K562 (cell line): Measurements from ENCODE around the gene MBOAT7. TPM values are rescaled to one million over a fixed set of nuclear protein-coding genes. Genes with fewer than 3 reads are reported as not detected.

Experiments used
- CEBPG ChIP-seq, 3 experiments: fragments of 200-800 bp in 1 of 3; sonication (Bioruptor generic) in 1 of 3; sonication (generic) in 1 of 3; formaldehyde crosslinking in 1 of 3; IDR thresholded peaks in 2 of 3; conservative IDR thresholded peaks in 1 of 3; 2 replicates each; pipeline versions ENCODE4 v1.6.1 to v1.8.0; 2016 to 2022; ENCODE audit warnings: missing compliant biosample characterization in 2 of 3, missing genetic modification characterization in 2 of 3, mild to moderate bottlenecking in 1 of 3, missing genetic modification reagents in 1 of 3
- DIDO1 ChIP-seq: fragments of 450-650 bp; IDR thresholded peaks from 2 replicates; pipeline ENCODE4 v1.6.1; 2016; ENCODE audit warnings: low read depth, missing biosample characterization, missing genetic modification characterization
- DPF2 ChIP-seq: fragments of 450-650 bp; IDR thresholded peaks from 2 replicates; pipeline ENCODE4 v1.6.1; 2016
- FIP1L1 ChIP-seq: fragments of 200-400 bp; formaldehyde crosslinking; IDR thresholded peaks from 2 replicates; pipeline ENCODE4 v1.6.1; 2018; ENCODE audit warnings: mild to moderate bottlenecking, low read depth, low read length; ENCODE audit not compliant: poor library complexity, severe bottlenecking
- HDAC2 ChIP-seq: fragments of 450-650 bp; IDR thresholded peaks from 2 replicates; pipeline ENCODE4 v1.6.1; 2016; ENCODE audit warnings: mild to moderate bottlenecking
- MAZ ChIP-seq, 2 experiments: fragments of 450-650 bp in 1 of 2; sonication (generic) in 1 of 2; formaldehyde crosslinking; IDR thresholded peaks in 1 of 2; conservative IDR thresholded peaks in 1 of 2; 2 replicates each; pipeline versions ENCODE4 v1.4.0 to v1.5.0; 2020; ENCODE audit warnings: mild to moderate bottlenecking in 1 of 2, missing genetic modification reagents in 1 of 2
- MCM2 ChIP-seq: fragments of 450-650 bp; IDR thresholded peaks from 2 replicates; pipeline ENCODE4 v1.6.1; 2017; ENCODE audit warnings: low read depth, mild to moderate bottlenecking
- NONO ChIP-seq, 2 experiments: fragments of 200-400 bp in 1 of 2; fragments of 450-650 bp in 1 of 2; formaldehyde crosslinking in 1 of 2; IDR thresholded peaks; 2 replicates each; pipeline ENCODE4 v1.6.1; 2017; ENCODE audit warnings: low read depth in 2 of 2, mild to moderate bottlenecking in 2 of 2, moderate library complexity in 2 of 2, low read length in 1 of 2
- PHF8 ChIP-seq: fragments of 200-600 bp; sonication (generic); IDR thresholded peaks from 2 replicates; pipeline ENCODE4 v1.6.1; 2012; ENCODE audit warnings: mixed run types, mild to moderate bottlenecking, inconsistent platforms, low read length, moderate library complexity, borderline replicate concordance
- PML ChIP-seq: IDR thresholded peaks from 2 replicates; pipeline ENCODE4 v1.6.1; 2012; ENCODE audit warnings: low read length, inconsistent platforms
- RBM14 ChIP-seq: fragments of 200-400 bp; formaldehyde crosslinking; IDR thresholded peaks from 2 replicates; pipeline ENCODE4 v1.6.1; 2018; ENCODE audit warnings: low read depth, mild to moderate bottlenecking, low read length, moderate library complexity, borderline replicate concordance; ENCODE audit not compliant: insufficient read depth
- RERE ChIP-seq: sonication (generic); formaldehyde crosslinking; IDR thresholded peaks from 2 replicates; pipeline ENCODE4 v1.8.0; 2023; ENCODE audit warnings: missing genetic modification reagents, mild to moderate bottlenecking, borderline replicate concordance
- SIN3A ChIP-seq, 2 experiments: fragments of 150-350 bp in 1 of 2; IDR thresholded peaks; 2 replicates each; pipeline ENCODE4 v1.6.1; 2011 to 2016; ENCODE audit warnings: borderline replicate concordance in 2 of 2, low read depth in 2 of 2, low read length in 2 of 2, mild to moderate bottlenecking in 2 of 2, moderate library complexity in 2 of 2; ENCODE audit not compliant: control insufficient read depth in 1 of 2
- SREBF2 ChIP-seq: sonication (generic); formaldehyde crosslinking; IDR thresholded peaks from 2 replicates; pipeline ENCODE4 v1.4.0; 2020; ENCODE audit warnings: mild to moderate bottlenecking, missing genetic modification reagents
- TBP ChIP-seq: optimal IDR thresholded peaks from 2 replicates; pipeline ENCODE3; 2011; ENCODE audit warnings: low read depth, low read length, improper control_type of control experiment
- ZBTB1 ChIP-seq: sonication (generic); formaldehyde crosslinking; IDR thresholded peaks from 2 replicates; pipeline ENCODE4 v1.8.1; 2023; ENCODE audit warnings: missing genetic modification reagents, low read depth, mild to moderate bottlenecking, borderline replicate concordance
- ZNF263 ChIP-seq: sonication (generic); formaldehyde crosslinking; IDR thresholded peaks from 2 replicates; pipeline ENCODE4 v1.8.0; 2022; ENCODE audit warnings: mild to moderate bottlenecking, missing genetic modification reagents, borderline replicate concordance
- ZNF431 ChIP-seq: sonication (generic); formaldehyde crosslinking; IDR thresholded peaks from 2 replicates; pipeline ENCODE4 v1.8.0; 2022; ENCODE audit warnings: mild to moderate bottlenecking, missing genetic modification reagents
- ZNF551 ChIP-seq: fragments of 250-450 bp; sonication (Bioruptor Pico); IDR thresholded peaks from 2 replicates; pipeline ENCODE4 v1.5.0; 2021; ENCODE audit warnings: mild to moderate bottlenecking, moderate library complexity
- polyA plus RNA-seq, 8 experiments: library from polyadenylated mRNA; depleted of rRNA in 4 of 8; stranded (reverse) in 5 of 8; unstranded in 3 of 8; fragments of >200 nt; fragmentation: Nextera tagmentation in 2 of 8; fragmentation: Illumina TruSeq in 1 of 8; extraction: Ambion mirVana in 2 of 8; extraction: Trizol in 1 of 8; gene quantifications; 2 replicates each; pipeline versions ENCODE4 v1.2.1 to v1.2.3, GENCODE V29; 2011 to 2014; ENCODE audit warnings: inconsistent platforms in 1 of 8, missing spikeins in 1 of 8
- total RNA-seq, 7 experiments: library from RNA; depleted of rRNA in 6 of 7; stranded (reverse); fragments of >200 nt in 6 of 7; fragmentation: Illumina TruSeq in 2 of 7; extraction: Trizol in 2 of 7; gene quantifications; 2 replicates each; pipeline versions ENCODE4 v1.2.1 to v1.2.3, GENCODE V29; 2011 to 2021; ENCODE audit warnings: low replicate concordance in 1 of 7
- TF ChIP-seq, protein P1 (sequence below): fragments of 450-650 bp; formaldehyde crosslinking; IDR thresholded peaks from 2 replicates; pipeline ENCODE4 v1.4.0; 2020; ENCODE audit warnings: mild to moderate bottlenecking, moderate library complexity

The MBOAT7 gene
- total and polyA plus RNA-seq, 9 of the 15 experiments (the other 6 are each of a cell fraction or from before 2014, with no cell fraction given): 1.4 to 153 (median 56.1) TPM

GRCh38 chr19:54137699-54138488, 51.5 kb downstream of the MBOAT7 start, which contains the start of gene CNOT3 (continued):
- TF ChIP-seq FIP1L1 (no peak), RBM14 (0 out of 2 replicates have a peak, but pooled peaks have one; percentile 50), PHF8 (peak; percentile 79; the same call in 1 of the 2 replicates), ZNF551 (CRISPR knock-in tag) (no peak), MCM2 (no peak), DPF2 (no peak; the same call in 1 of the 2 replicates), TBP (peak; percentile 68), PML (peak; percentile 37; the same call in 1 of the 2 replicates), RERE (CRISPR knock-in tag) (no peak), SIN3A (IDR thresholded peaks at IDR 0.05; ENCODE audit: borderline replicate concordance in 2 of 2, control insufficient read depth in 1 of 2, low read depth in 2 of 2, low read length in 2 of 2) (peak in 1 of 2 experiments; percentile 1; a peak in 1 of 4 replicates), SREBF2 (CRISPR knock-in tag) (no peak), NONO (IDR thresholded peaks at IDR 0.05; ENCODE audit: low read depth in 2 of 2, low read length in 1 of 2) (peak in 1 of 2 experiments; percentile 49; a peak in 2 of 4 replicates), ZNF263 (CRISPR knock-in tag) (no peak), HDAC2 (no peak), MAZ (CRISPR knock-in tag; conservative IDR thresholded peaks at IDR 0.05 in 1 of 2, IDR thresholded peaks at IDR 0.05 in 1 of 2) (peak in 1 of 2 experiments; percentile 13; a peak in 3 of 4 replicates), CEBPG (CRISPR knock-in tag; IDR thresholded peaks at IDR 0.05) (no peak), CEBPG (tag; conservative IDR thresholded peaks at IDR 0.05 in 1 of 2, IDR thresholded peaks at IDR 0.05 in 1 of 2) (no peak), ZBTB1 (peak; percentile 35; the same call in 1 of the 2 replicates), DIDO1 (tag) (no peak), ZNF431 (CRISPR knock-in tag) (peak; percentile 39; the same call in 1 of the 2 replicates)
- TF ChIP-seq, protein P1, sequence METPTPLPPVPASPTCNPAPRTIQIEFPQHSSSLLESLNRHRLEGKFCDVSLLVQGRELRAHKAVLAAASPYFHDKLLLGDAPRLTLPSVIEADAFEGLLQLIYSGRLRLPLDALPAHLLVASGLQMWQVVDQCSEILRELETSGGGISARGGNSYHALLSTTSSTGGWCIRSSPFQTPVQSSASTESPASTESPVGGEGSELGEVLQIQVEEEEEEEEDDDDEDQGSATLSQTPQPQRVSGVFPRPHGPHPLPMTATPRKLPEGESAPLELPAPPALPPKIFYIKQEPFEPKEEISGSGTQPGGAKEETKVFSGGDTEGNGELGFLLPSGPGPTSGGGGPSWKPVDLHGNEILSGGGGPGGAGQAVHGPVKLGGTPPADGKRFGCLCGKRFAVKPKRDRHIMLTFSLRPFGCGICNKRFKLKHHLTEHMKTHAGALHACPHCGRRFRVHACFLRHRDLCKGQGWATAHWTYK: no peak
